ENCODE measurements around the gene CDON.

DNA sequence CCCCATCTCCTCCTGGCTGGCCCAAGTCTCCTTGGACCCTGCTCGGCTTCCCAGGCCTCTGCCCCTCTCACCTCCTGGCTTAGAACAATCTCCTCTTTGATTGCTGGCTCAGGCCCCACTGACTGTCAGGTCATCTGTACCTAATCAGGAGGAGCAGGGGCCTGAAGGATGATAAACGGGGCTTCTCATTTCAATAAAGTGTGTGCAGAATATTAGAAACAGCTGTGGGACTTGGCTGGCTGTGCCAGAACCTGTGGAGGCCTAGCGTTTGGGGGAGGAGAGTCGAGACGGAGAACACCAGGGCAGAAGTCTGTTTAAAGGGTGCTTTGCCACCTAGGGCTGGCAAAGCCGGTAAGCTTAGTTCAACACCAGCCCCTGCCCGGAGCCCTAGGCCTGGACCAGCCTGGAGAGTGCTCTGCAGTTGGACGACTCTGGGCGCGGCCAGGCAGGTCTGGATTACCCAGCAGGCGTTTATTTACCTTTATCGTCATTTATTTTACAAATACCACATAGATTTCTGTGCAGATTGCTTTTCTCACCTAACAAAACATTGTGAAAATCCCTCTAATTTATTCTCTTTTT, 127.0 kb downstream of the CDON start:
- TF ChIP-seq TAF1 (CRISPR knock-in tag; IDR thresholded peaks at IDR 0.05) (no peak), EP300 (IDR thresholded peaks at IDR 0.05; ENCODE audit: low read depth in 2 of 2, low read length in 2 of 2) (no peak), EP300 (CRISPR knock-in tag; IDR thresholded peaks at IDR 0.05; ENCODE audit: borderline replicate concordance) (no peak), FOXM1 (CRISPR knock-in tag; IDR thresholded peaks at IDR 0.05) (no peak), ZNF724P (CRISPR knock-in tag; IDR thresholded peaks at IDR 0.05; ENCODE audit: borderline replicate concordance) (no peak)
- TF ChIP-seq, protein P1, sequence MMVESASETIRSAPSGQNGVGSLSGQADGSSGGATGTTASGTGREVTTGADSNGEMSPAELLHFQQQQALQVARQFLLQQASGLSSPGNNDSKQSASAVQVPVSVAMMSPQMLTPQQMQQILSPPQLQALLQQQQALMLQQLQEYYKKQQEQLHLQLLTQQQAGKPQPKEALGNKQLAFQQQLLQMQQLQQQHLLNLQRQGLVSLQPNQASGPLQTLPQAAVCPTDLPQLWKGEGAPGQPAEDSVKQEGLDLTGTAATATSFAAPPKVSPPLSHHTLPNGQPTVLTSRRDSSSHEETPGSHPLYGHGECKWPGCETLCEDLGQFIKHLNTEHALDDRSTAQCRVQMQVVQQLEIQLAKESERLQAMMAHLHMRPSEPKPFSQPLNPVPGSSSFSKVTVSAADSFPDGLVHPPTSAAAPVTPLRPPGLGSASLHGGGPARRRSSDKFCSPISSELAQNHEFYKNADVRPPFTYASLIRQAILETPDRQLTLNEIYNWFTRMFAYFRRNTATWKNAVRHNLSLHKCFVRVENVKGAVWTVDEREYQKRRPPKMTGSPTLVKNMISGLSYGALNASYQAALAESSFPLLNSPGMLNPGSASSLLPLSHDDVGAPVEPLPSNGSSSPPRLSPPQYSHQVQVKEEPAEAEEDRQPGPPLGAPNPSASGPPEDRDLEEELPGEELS (CRISPR knock-in tag; IDR thresholded peaks at IDR 0.05), result no peak

All from HepG2 (cell line).